Measurements from ENCODE around the gene TIGIT.

TIGIT gene

GRCh38 chr3:114308830-114309229, 15.0 kb downstream of the TIGIT start:
- peak; percentile 32 for DNase-seq (ENCODE audit: insufficient read length, low spot score)
- FAIRE-seq = peak; percentile 94

- DNase-seq (ENCODE audit: insufficient read length, low spot score) (no peak), FAIRE-seq (peak; percentile 53)
These were observed 16.9 kb downstream of the TIGIT start for GRCh38 chr3:114310695-114311094.

- FAIRE-seq = no peak
- no peak for DNase-seq (ENCODE audit: insufficient read length, low spot score)
These were observed 19.6 kb downstream of the TIGIT start for GRCh38 chr3:114313426-114313825.

- FAIRE-seq (no peak), DNase-seq (ENCODE audit: insufficient read length, low spot score) (no peak)
These were observed 20.5 kb downstream of the TIGIT start for GRCh38 chr3:114314282-114314681.

- FAIRE-seq = no peak
- no peak for DNase-seq (ENCODE audit: insufficient read length, low spot score)
These were observed 24.5 kb downstream of the TIGIT start for GRCh38 chr3:114318295-114318694.

- FAIRE-seq (no peak), DNase-seq (ENCODE audit: insufficient read length, low spot score) (no peak)
These were observed 25.6 kb downstream of the TIGIT start for GRCh38 chr3:114319453-114319852.

GRCh38 chr3:114320246-114320645, 26.4 kb downstream of the TIGIT start:
- no peak for FAIRE-seq
- no peak for DNase-seq (ENCODE audit: insufficient read length, low spot score)

- FAIRE-seq (peak; percentile 86), DNase-seq (ENCODE audit: insufficient read length, low spot score) (no peak)
These were observed 29.9 kb downstream of the TIGIT start for GRCh38 chr3:114323546-114324254.

GRCh38 chr3:114327665-114328064, 33.8 kb downstream of the TIGIT start:
- FAIRE-seq = peak; percentile 76
- DNase-seq (ENCODE audit: insufficient read length, low spot score) = no peak

- DNase-seq (ENCODE audit: insufficient read length, low spot score) (no peak), FAIRE-seq (peak; percentile 26)
These were observed 34.5 kb downstream of the TIGIT start for GRCh38 chr3:114328345-114328744.

GRCh38 chr3:114329823-114330222, 36.0 kb downstream of the TIGIT start:
- DNase-seq (ENCODE audit: insufficient read length, low spot score) (no peak), FAIRE-seq (peak; percentile 64)

GRCh38 chr3:114331007-114331406, 37.2 kb downstream of the TIGIT start:
- DNase-seq (ENCODE audit: insufficient read length, low spot score) = no peak
- no peak for FAIRE-seq

GRCh38 chr3:114331710-114332109, 37.9 kb downstream of the TIGIT start:
- no peak for FAIRE-seq

GRCh38 chr3:114332342-114333179, 38.7 kb downstream of the TIGIT start:
- FAIRE-seq (peak; percentile 79), DNase-seq (ENCODE audit: insufficient read length, low spot score) (no peak)

More at GRCh38 chr3:114331710-114332109, 37.9 kb downstream of the TIGIT start:
- DNase-seq (ENCODE audit: insufficient read length, low spot score) = no peak

GRCh38 chr3:114333180-114333922, 39.5 kb downstream of the TIGIT start:
- DNase-seq (ENCODE audit: insufficient read length, low spot score) = no peak
- FAIRE-seq = peak; percentile 26

GRCh38 chr3:114333923-114334240, 40.1 kb downstream of the TIGIT start:
- DNase-seq (ENCODE audit: insufficient read length, low spot score) (no peak), FAIRE-seq (no peak)

GRCh38 chr3:114336122-114336697, 42.4 kb downstream of the TIGIT start:
- no peak for DNase-seq (ENCODE audit: insufficient read length, low spot score)
- peak; percentile 48 for FAIRE-seq

- FAIRE-seq (no peak), DNase-seq (ENCODE audit: insufficient read length, low spot score) (no peak)
These were observed 43.0 kb downstream of the TIGIT start for GRCh38 chr3:114336857-114337256.

- FAIRE-seq (peak; percentile 77), DNase-seq (ENCODE audit: insufficient read length, low spot score) (no peak)
These were observed 45.0 kb downstream of the TIGIT start for GRCh38 chr3:114338651-114339357.

- no peak for FAIRE-seq
- no peak for DNase-seq (ENCODE audit: insufficient read length, low spot score)
These were observed 50.7 kb downstream of the TIGIT start for GRCh38 chr3:114344492-114344891.
